Tibial nerve (tissue), 4 donors: ENCODE results near the gene LPIN1.

Source experiments
- EP300 ChIP-seq, 2 donors: sonication (generic); formaldehyde crosslinking; IDR thresholded peaks; one replicate each; pipeline ENCODE4 v1.6.1; 2017; ENCODE audit warnings: antibody characterized with exemption in 2 of 2, mild to moderate bottlenecking in 1 of 2
- POLR2A ChIP-seq, 2 donors: fragments of 450-650 bp; IDR thresholded peaks; one replicate each; pipeline ENCODE4 v1.6.1; 2017; ENCODE audit warnings: antibody characterized with exemption in 2 of 2, mild to moderate bottlenecking in 2 of 2, moderate library complexity in 2 of 2
- TF ChIP-seq, protein P1 (sequence below), 5 experiments: fragments of 200-600 bp in 3 of 5; fragments of 450-650 bp in 2 of 5; sonication (generic) in 3 of 5; IDR thresholded peaks; one replicate each; pipeline ENCODE4 v1.5.1; 2016 to 2019; ENCODE audit warnings: antibody characterized with exemption in 5 of 5, mild to moderate bottlenecking in 3 of 5, moderate library complexity in 2 of 5

DNA sequence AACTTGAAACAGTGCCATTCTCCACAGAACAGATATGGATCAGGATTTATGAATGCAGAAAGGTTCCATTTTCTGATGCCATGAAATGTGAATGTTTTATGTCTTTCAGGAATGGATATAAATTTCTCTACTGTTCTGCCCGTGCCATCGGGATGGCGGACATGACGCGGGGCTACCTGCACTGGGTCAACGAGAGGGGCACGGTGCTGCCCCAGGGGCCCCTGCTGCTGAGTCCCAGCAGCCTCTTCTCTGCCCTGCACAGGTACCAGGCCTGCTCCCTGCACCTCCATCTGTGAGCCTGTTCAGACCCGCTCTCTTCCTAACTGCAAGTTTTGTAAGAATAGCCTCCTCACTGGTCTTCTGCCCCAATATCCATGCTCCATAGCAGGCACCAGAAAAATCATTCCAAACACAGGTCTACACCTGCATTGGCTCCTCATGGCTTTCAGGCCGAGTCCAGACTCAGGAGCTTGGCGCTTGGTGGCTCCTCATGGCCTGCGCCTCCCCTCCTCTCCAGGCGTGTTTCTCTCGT lies 68.6 kb downstream of the LPIN1 start:
- TF ChIP-seq, protein P1, sequence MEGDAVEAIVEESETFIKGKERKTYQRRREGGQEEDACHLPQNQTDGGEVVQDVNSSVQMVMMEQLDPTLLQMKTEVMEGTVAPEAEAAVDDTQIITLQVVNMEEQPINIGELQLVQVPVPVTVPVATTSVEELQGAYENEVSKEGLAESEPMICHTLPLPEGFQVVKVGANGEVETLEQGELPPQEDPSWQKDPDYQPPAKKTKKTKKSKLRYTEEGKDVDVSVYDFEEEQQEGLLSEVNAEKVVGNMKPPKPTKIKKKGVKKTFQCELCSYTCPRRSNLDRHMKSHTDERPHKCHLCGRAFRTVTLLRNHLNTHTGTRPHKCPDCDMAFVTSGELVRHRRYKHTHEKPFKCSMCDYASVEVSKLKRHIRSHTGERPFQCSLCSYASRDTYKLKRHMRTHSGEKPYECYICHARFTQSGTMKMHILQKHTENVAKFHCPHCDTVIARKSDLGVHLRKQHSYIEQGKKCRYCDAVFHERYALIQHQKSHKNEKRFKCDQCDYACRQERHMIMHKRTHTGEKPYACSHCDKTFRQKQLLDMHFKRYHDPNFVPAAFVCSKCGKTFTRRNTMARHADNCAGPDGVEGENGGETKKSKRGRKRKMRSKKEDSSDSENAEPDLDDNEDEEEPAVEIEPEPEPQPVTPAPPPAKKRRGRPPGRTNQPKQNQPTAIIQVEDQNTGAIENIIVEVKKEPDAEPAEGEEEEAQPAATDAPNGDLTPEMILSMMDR (IDR thresholded peaks at IDR 0.05), result no peak
- TF ChIP-seq EP300 (IDR thresholded peaks at IDR 0.05) (no peak), POLR2A (IDR thresholded peaks at IDR 0.05) (no peak)
